Activated CD4-positive, alpha-beta T cell treated with anti-CD3 and anti-CD28 coated beads, Interleukin-2, amount 50 U/mL, for 4 hours (primary cell): ENCODE results near the gene MTUS2.

Source experiments
- DNase-seq, 2 experiments: peaks; one replicate each; pipeline ENCODE4 v3.0.0-alpha.2; 2020

Gene MTUS2

DNA sequence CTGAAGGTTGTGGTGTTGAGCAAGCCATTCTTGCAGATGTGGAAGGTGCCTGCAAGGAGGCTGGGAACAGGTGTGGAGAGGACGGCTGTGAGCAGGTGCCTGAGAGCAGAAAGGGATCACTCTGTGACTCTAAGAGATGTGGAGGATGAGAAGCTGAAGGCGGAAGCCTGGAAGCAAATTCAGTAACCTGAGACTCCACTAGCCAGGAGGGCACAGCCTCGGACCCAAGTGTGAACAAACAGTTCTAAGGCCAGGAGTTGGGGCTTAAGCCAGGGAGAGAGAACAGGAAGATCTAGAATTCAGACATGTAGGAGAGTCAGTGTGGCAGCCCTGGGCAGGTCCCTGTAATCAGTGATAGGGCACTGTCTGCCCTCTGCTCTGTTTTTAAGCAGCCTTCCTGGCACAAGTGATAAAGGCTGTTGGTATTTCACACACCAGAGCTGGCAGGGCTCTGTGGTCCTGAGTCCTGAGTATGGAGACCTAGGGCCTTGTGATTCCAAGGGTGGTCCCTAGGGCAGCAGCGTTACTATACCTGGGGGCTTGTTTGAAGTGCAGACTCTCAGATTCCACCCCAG, 644.1 kb downstream of the MTUS2 start:
- DNase-seq: no peak

DNA sequence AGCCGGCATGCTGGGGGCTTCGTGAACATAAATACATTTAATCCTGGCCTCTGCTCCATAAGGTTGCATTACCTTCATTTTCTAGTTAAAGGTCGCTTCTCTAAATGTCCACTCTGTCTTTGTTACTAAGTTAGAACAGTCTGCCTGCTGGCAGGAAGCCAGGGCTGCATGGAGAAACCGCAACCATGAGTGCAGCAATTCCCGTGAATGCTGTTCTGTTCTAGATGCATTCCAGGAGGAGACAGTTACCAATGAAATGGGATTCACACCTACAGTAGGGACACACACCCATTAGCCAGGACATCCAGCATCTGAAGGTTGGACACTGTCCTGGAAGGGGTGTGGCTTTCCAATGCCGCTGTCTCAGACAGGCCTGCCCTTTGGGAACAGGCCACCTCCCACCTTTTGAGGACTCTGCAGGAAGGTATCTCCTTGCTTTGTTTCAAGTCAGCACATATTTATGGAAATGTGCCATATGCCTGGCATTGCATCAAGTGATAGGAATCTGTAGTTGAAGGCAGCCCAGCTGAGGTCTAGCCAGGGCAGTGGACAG, 645.7 kb downstream of the MTUS2 start:
- DNase-seq: no peak

DNA sequence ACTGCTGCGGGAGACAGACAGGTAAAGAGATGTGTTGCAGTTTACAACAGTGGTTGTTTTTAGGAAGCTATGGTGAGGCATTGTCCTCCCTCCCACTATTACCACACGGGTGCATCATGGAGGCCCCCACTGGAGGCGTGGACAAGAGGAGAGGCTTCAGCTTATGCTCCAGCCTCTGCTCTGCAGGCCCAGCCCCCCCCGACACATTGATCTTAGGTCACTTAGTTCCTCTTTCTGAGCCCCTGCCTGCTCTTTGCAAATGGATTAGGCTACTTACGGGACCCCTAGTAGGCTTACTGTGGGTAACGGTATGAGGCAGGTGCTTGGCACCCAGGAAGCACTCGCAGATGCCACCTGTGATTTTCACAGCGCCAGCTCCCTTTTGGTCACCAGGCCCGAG, 651.4 kb downstream of the MTUS2 start:
- DNase-seq: no peak

DNA sequence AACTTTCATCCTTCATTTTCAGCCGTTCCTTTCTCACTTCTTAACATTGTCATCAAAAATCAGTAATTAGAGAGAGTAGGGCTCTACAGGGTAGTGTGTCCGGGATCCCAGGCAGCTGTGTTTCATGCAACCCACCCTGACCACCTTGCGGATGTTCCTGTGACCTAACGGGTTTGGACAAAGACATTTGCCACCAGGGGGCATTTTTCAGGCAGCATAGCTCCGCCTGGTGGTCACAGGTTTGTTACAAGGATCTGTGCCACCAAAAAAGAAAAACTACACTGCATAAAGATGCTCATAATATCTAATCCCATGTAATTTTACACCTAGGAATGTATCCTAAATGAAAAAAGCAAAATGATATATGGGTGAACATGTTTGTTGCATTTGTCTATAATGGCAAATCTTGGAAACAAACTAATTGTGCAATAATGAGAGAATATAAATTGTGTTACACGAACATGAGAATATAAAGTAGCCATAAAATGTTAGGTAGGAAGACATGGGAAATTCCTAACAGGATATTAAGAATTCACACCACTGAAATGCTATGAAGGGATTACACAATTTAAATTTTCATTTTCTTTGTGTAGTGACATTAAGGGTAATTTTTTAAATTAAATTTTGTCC, 652.3 kb downstream of the MTUS2 start:
- DNase-seq: peak; percentile 23 to 38

DNA sequence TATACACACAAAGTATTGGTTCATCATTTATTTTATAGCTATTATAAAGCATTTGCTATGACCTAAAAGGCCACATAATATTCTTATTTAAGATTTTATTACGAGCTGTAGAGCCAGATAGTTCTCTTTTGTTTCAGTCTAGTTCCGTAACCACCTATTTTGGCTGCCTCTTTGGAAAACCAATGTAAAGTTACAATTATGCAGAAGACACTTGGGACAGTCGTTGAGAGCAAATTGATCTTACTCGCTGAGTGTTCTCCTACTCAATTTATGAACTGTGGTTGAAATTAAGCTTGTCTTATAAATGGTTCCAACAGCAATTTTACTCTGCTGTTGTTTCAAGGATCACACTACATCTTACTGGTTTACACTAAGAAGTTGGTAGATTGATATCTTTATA, 653.0 kb downstream of the MTUS2 start:
- DNase-seq: no peak

DNA sequence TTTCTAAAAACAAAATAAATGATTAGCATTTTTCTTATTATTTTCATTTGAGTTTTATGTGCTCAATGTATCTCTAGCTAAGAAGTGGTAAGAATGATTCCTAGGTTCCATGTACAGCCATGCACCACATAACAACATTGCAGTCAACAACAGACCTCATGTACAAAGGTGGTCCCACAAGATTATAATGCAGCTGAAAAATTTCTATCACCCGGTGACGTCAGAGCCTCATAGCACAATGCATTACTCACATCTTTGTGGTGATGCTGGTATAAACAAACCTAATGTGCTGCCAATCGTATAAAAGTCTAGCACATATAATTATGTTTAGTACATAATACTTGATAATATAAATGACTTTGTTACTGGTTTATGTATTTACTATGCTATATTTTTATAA, 654.9 kb downstream of the MTUS2 start:
- DNase-seq: no peak

DNA sequence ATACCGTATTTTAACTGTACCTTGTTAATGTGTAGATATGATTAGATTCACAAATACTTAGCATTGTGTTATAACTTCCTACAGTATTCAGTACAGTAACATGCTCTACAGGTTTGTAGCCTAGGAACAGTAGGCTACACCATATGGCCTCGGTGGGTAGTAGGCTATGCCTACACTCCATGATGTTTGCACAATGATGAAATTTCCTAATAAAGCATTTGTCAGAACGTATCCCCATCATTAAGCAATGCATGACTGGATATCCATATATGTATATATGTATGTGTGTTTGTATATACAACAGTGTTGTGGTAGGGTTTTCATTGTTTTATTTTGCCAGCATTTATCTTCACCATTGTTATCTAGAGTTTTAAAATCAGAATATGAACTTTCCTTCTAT, 655.9 kb downstream of the MTUS2 start:
- DNase-seq: no peak

DNA sequence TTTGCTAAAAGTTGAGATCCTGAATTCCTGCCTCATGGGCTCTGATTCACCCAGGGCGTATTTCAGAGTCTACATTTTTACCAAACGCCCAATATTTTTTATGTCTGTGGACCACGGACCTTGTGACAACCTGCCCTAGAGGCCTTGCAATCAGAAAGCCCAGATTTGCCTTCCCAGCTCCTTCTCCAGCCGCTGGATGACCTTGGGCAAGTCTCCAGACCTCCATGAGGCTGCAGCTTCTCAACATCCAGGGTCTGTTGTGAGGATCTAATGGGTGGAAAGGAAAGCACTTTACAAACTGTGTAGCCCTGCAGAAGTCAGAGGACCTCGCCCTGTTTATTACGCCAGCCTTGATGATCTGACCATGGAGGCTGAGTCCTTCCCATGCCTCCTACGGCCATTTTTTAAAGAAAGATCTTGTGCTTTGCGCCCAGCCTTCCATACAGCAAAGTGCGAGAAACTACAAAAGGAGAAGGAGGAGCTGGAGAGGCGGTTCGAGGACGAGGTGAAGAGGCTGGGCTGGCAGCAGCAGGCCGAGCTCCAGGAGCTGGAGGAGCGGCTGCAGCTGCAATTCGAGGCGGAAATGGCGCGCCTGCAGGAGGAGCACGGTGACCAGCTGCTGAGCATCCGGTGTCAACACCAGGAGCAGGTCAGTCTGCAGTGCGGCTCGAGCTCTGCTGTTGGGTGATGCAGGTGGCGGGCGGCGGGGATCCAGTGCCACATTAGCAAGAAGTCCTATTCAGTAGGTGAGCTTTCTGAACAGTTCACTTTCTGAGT, 659.8 kb downstream of the MTUS2 start:
- DNase-seq: no peak

DNA sequence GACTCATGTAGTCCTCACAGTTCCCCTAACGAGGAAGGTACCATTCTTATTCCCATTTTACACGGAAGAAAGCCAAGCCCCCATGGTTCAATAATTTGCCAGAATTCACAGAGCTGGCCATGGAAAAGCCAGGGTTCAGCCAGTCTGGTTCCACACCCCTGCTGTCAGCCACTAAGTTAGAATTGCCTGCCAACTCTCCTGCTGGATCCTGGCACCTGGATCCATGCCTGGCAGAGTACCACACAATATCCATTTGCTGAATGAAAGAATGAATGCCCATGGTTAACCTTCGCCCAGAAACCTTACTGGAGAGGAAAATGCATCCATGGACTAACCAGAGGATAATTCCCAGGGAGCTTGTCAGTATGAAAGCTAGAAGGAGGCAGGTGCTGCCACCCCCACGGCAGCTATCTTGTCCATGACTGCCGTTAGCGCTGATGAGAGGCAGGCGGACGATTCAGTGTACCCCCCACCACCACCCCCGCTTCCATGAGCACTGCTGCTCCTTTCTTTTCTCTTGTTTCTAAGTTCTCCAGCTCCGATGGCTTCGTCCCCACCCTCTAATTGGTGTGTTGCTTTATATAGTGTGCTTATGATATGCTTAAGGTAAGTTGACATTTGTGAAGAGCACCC, 660.9 kb downstream of the MTUS2 start:
- DNase-seq: no peak

DNA sequence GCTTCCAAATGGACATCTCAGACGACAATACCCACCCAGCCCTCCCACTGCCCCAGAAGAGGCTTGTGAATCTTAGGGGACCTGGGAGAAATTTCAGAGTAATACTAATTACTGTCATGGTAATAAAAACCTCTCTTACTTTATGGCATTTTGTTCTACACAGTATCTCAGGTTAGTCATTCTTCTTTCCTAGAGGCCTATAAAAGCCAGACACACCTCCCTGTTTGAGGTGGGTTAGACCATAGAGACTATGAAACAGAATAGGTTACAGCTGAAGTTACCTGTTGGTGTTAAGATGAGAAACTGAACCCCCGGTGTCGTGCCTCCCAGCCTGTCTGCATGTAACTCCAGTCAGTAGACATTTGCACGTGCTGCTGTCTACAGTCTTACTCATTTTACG, 661.5 kb downstream of the MTUS2 start:
- DNase-seq: no peak

DNA sequence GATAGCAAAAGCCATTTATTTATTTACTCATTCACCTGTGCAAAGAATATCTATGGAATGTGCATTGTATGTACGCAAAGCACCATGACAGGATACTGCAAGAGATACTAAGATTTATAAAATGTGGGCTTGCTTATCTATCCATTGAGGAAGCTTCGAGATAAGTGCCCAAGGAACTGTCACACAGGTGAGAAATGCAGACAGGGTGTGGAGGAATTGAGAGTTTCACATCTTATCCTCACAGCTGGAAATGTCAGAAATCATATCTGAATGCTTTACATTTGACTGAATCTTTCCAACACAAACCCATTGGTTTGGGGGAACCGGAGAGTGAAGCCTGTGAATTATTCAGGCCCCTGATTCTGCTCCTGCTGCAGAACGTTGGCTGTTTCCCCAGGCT, 662.4 kb downstream of the MTUS2 start:
- DNase-seq: no peak

DNA sequence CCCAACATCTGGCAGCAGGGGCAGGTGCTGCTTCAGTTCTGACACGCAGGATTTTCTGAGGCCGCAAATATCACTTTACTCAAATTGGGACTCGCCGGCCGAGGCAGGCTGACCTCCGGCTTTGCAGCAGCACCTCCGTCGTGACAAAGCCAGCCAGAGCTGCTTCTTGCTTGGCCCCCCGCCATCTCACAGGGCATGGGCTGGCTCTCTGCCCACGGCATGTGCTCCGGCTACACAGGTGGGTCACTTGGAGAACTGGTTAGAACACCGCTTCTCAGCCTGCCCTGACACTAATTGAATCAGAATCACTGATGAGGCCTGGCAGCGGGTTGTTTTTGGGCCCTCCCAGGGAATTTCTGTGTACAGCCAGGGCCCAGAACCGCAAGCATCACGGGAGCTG, 663.1 kb downstream of the MTUS2 start:
- no peak for DNase-seq

DNA sequence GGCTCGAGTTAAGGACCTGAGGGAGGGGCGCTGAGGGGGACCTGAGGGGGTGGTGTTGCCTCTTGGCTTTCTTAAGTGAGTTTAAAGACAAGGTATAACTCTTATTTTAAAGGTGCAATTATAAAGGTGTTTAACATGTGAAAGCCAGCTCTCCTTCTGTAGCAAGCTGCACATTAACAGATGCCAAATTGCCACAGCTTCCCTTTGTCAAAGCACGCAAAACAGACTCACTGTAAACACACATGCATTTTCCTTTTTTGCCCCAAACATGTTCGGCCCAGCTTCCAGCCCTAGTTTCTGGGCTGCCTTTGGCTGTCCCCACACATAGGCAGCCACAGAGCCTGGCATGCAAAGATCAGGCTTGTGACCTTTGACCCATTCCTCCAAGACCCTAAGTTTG, 663.5 kb downstream of the MTUS2 start:
- no peak for DNase-seq

DNA sequence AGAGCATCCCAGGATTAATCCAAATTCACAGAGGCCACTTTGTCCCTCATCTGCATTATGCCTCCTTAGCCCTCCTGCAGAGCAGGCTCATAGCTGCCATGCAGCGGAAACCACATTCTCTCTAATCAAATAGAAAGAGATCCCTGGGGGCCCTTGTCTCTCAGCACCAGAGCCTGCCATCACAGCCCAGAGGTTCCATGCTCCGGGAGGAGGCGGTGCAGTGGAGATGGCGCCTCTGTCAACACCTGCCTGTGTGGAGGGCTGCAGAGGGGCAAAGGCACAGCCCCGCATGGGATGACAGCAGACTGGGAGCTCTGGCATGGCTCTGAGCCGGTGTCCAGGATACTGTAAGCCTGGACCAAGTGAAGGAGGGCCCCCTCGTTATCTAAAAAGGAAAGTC, 664.1 kb downstream of the MTUS2 start:
- DNase-seq: no peak

DNA sequence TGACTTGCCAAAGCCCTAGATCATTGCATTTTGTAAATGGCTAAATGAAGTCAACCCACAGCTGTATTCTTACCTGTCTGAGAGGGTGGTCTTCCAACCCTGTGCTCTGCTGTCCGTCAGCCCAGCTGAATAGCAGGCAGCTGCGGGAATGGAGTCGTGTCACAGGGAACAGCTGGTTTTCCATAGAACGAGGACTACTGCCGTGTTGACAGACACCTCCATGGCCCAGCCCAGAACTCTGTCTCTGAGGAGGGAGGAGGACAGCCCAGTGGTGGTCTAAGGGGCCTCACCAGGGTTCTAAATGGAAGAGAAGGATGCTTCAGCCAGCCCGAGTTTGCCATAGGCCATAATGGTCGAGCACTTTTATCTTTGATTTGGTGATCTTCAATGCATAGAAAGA, 664.7 kb downstream of the MTUS2 start:
- no peak for DNase-seq

DNA sequence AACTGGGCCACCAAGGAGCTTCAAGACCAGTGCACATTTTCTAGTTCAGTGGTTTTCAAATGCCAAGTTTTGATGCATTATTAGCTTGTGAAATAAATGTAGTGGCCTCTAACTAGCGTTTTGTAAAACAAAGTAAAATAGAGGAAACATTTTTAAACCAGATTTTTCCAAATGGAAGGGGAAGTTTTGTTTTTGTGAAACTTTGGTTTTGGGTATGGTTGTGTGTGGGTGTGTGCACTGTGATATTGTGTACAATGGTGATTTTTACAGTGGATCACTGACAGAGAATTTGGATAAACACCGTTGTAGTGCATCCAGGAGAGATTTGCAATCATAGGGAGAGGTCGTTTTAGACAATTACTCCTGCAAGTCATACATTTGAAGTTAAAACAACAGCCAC, 666.4 kb downstream of the MTUS2 start:
- no peak for DNase-seq

DNA sequence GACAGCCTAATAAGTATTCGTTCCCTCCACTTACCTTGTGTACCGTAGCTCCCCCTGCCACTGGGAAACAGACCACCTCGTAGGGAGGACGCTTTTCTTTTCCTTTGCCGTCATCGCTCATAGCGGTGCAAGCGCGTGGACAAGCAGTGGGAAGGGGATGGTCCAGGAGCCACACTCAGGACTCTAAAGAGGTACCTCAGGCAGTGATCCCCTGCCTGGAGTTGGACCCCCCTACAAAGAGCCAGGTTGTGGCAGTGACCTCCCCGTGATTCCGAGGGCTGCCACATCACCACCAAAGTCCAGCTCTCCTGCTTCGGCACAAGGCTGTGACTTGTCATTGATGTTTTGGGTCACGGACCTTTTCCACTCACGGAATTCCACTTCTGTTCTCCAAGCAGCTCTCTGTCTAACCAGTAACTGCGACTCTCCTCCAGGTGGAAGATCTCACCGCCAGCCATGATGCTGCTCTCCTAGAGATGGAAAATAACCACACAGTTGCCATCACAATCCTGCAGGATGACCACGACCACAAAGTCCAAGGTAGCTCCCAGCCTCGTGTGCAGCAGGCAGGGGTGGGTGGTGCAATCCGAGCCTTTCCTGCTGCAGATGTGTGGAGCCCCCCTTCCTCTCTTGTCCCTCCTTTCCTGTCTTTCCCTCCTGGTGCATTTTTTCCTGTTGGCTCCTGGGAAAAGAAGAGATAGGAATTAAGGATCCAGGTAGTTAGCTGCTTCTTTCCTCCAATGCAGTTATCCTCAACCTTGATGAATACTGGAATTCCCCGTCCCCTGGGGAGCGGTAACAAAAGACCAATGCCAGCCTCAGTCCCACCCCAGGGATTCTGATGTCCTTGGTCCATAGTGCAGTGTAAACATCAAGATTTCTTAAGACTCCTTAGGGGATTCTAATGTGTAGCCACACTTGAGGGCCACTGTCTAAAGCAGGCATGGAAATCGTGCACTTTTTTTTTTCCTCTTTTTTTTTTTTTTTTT, 667.6 kb downstream of the MTUS2 start:
- DNase-seq: no peak

DNA sequence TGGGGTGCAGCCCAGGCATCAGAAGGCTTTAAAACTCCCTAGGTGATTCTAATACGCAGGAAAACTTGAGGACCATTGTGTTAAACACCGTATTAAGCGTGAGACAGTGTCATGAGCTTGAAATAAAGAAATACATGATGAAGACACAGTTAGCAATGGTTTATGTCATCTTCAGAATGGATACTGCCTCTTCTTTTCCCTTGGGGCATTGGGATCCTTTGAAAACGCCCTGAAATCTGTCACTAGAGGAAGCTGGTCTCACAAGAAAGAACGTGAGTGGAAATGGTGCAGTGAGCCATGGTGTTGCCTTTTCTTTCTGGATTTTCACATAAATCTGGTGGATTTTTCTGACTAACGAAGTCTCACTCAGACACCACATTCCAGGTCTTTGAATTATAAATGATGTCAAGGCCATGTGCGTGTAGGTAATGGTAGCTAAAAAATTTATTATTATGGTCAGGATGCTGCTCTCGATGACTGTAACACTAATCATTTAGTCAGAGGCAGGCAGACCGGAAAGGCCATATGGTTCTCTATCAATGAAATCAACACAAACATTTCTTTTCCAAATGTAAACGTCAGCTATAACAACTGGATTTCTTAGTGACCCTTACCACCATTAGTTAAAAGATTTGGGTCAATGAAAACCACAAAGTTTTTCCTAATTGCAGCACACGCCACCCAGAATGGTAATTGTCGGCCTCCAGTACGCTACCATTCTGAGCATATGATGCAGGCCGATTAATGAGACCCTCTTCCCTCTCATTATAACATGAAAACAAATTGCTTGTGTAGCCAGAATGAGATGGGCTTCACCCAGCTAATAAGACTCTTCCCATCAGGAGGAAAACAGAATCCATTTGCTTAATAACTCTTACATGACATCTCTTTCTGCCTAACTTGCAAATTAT, 669.8 kb downstream of the MTUS2 start:
- no peak for DNase-seq

DNA sequence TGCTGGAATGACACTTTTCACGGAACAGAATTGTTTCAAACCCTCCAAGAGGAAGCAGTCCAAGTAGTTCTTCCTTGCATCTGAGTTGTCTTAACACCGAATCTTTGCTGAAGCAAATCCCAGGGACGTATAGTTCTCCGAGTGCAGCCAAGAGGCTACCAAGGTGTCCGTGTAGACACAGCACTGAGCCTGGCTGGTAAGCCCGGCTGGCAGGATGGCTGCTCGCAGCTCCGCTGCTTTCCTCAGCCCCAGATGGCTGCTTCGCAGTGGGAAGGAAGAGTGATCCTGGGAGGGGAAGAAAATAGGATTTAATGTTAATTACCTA, 670.4 kb downstream of the MTUS2 start:
- no peak for DNase-seq

DNA sequence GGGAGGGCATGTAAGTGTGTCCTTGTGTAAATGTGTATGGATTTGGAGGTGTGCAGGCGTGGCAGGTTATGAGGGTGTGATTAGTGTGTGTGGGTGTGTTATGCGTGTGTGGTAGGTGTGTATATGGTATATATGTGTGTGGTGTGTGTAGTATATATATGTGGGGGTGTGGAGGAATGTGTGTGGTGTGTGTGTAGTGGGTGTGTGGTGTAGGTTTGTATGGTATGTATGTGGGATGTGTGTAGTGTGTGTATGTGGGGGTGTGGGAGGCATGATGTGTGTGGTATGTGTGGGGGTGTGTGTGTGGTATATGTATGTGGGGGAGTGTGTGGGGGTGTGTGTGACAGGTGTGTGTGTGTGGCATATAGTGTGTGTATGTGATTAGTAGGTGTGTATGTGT, 671.1 kb downstream of the MTUS2 start:
- no peak for DNase-seq

DNA sequence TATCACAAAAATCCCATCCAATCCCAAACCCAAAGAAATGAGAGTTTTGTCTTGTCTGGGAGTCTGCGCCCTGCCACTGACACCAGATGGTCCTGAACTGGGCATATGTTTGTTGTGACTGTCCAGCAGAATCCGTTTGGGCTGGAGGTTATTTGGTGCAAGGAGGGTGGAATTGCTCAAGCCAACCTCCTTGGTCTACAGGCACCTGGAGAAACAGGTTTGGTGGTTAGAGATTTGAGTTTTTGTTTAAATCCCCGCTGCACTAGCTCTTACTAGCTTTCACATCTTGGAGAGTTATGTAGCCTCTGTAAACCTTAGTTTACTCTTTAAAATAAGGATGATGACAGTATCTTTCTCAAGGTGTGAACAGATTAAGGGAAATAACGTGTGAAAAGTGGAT, 673.7 kb downstream of the MTUS2 start:
- no peak for DNase-seq

DNA sequence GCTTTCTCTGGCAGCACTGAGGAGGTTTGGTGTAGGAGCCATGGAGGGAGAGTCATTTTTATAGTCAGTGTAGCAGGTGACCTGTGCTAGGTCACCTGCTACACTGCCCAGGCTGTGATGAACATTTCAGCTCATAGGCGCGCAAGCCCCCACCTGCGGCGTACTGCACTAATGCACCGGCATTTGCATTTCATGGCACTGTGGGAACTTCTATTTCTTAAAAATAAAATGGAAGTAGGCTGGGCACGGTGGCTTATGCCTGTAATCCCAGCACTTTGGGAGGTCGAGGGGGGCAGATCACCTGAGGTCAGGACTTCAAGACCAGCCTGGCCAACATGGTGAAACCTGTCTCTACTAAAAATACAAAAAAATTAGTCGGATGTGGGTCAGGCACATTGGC, 674.4 kb downstream of the MTUS2 start:
- no peak for DNase-seq
